Measurements from ENCODE around the gene DDX17. TPM values are rescaled to one million over a fixed set of nuclear protein-coding genes. Genes with fewer than 3 reads are reported as not detected.

DDX17 gene
- total RNA-seq, 8 experiments from 2014 or later, result 209 to 667 (median 286) TPM

DNA sequence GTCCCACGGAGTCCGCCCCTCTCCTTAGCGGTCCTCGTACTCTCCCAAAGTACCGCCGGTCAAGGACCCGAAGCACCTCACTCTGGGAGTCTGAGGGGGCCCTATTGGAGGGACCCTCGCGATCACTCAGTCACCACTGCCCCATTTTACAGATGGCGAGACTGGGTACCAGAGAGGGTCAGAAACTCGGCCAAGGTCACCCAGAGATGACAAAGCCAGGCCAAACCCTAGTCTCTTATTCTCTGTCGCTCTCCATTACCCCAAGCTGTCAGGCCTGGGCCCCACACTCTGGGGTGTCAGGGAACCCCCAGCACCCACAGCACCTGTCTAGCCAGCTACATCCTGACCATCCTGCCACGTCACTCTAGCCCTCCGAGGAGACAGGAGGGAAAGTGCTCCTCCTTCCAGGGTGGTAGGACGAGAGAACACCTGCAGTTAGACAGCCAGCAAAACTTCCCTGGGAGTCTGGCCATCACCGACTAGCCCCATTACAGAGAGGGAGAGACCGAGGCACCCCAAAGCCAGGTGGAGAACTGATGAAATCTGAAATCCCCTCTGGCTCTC, 49.8 kb downstream of the DDX17 start:
- no peak overlapping the region for H3K27ac ChIP-seq

DNA sequence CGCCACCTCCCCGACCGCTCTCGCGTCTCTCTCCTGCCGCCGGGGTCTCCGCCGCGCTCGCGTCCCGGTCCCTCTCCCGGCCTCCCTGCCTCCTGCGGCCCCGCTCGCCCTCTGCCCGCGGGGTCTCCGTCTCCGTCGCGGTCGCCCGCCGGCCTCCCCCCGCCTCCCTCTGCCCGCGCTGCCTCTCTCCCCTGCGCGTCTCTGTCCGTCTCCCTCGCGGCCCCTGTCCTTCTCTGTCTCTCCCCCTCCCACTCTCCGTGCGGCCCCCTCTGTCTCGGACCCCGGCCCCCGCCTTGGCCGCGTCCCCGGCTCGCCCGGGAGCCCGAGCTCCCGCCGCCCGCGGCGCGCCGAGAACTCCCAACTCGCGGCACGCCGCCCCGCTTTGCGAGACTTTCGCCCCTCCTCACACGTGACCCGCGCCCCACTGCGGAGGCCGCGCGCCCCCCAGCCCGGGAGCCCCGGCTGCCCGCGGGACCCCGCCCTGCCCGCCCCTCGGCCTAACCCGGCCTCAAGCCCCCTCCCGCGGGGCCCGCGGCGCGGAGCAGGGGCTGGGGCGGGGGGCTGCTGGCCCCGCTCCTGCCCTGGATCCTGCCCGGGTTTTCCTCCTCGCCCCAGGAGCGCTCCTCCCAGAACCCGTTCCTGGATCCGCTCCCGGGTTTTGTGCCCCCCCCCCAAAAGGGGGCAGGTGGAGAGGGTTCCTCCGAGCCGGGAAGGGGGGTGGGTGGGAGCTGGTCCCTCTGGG, 50.4 kb downstream of the DDX17 start:
- ATAC-seq (replicated peaks in 6 of 8), result peak in 7 of 8 experiments; percentile 31 to 69 (median 61)
- H3K4me1 ChIP-seq (replicated peaks in 1 of 2), result peaks cover 20 to 57% of the 10 kb centered on the region in 2 donors
- WGBS, 10 experiments, result no CpG with 5 or more reads among the region's 90 CpGs
- no peak overlapping the region for H3K27ac ChIP-seq
- in situ Hi-C loops (cut with MboI; ENCODE audit: low pct_unique_long_range_greater_than_20kb in 2 of 9, low sequenced_read_pairs in 9 of 9, unreplicated experiment in 9 of 9), result no loop called here
- H3K4me3 ChIP-seq, result peak overlapping the region; percentile 53 to 80 (median 57)

More for the DNA sequence above, 49.8 kb downstream of the DDX17 start:
- peak overlapping the region; percentile 53 to 80 (median 57) for H3K4me3 ChIP-seq
- in situ Hi-C loops (cut with MboI; ENCODE audit: low pct_unique_long_range_greater_than_20kb in 2 of 9, low sequenced_read_pairs in 9 of 9, unreplicated experiment in 9 of 9), result no loop called here
- 0 to 67% (median 30%) methylated on average over 1 to 3 of the region's 17 CpGs; no CpG with 5 or more reads in 4 of the 10 experiments for WGBS, 10 experiments
- H3K4me1 ChIP-seq (replicated peaks in 1 of 2), result peaks cover 20 to 50% of the 10 kb centered on the region in 2 donors
- no peak for ATAC-seq (replicated peaks in 6 of 8)

DNA sequence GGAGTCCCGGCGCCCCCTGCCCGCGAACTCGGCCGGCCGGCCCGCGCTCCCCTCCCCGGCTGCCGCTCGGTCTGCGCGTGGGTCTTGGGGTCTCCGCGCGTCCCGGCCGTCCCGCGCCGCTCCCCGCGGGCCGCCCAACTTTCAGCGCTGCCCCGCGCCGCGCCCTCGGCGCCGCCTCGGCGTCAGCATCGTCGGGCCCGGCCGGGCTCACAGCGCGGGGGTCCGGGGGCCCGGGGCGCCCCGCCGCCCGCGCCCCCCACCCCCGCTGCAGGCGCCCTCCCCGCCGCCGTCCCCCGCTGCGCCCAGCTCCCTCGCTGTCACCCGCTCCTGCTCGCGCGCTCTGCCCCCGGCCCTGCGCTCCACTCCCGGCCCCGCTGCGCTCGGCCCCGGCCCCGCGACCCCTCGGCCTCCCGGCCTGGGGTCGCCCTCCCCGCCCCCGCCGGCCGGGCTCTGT, 51.0 kb downstream of the DDX17 start, which contains the start of gene KCNJ4:
KCNJ4 (minus strand) TSS at position 124 of the 454 bp plus-strand sequence. CDS start 27,067 bp downstream, outside the sequence.
- peak within 1 kb of the TSS; percentile 53 to 80 (median 57) for H3K4me3 ChIP-seq
- no peak within 1 kb of the TSS for H3K27ac ChIP-seq
- WGBS, 10 experiments, result no CpG with 5 or more reads among the region's 76 CpGs
- H3K4me1 ChIP-seq (replicated peaks in 1 of 2), result peaks cover 23 to 58% of the 10 kb centered on the region in 2 donors
- ATAC-seq (replicated peaks in 6 of 8), result peak in 6 of 8 experiments; percentile 2 to 25 (median 14)
- in situ Hi-C loops (cut with MboI; ENCODE audit: low pct_unique_long_range_greater_than_20kb in 2 of 9, low sequenced_read_pairs in 9 of 9, unreplicated experiment in 9 of 9), result no loop called here

DNA sequence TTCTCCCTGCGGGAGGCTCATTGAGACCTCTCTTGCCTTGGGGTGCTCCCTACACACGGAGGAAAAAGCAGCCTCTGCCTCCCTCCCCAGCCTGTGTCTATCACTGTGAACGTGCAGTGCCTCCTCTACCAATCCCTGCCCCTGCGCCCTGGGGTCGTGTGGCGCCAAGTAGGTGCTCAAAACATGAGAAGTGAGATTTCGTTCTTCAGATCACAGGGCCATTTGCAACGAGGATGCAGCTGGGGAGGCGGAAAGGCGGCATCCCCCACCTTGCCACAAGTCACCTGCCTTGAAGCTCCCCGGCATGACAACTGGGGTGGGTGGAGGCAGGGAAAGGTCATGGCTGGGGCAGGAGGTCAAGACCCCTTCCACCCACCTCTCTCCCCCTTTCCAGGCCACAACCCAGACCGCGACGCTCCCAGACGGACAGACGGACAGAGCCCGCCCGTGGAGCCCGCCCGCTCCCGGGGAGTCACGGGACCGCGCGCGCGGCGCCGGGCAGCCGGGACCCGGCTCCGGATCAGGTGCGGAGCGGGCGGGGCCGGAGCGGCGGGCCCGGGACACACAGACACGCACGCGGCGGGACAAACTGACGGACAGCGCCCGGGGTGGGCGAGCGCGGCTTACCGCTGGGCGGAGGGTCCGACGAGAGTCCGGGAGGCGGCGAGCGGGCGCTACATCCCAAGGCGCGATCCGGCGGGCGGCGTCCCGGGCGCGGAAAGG, 51.6 kb downstream of the DDX17 start:
- in situ Hi-C loops (cut with MboI; ENCODE audit: low pct_unique_long_range_greater_than_20kb in 2 of 9, low sequenced_read_pairs in 9 of 9, unreplicated experiment in 9 of 9), result no loop called here
- ATAC-seq (replicated peaks in 6 of 8), result peak in 7 of 8 experiments; percentile 1 to 20 (median 10)
- Histone ChIP-seq H3K4me1 (replicated peaks in 1 of 2) (peaks cover 28 to 60% of the 10 kb centered on the region in 2 donors), H3K27ac (no peak overlapping the region), H3K4me3 (peak overlapping the region; percentile 53 to 80 (median 57))
- 21 to 60% methylated on average over 4 to 9 of the region's 67 CpGs; no CpG with 5 or more reads in 8 of the 10 experiments for WGBS, 10 experiments

DNA sequence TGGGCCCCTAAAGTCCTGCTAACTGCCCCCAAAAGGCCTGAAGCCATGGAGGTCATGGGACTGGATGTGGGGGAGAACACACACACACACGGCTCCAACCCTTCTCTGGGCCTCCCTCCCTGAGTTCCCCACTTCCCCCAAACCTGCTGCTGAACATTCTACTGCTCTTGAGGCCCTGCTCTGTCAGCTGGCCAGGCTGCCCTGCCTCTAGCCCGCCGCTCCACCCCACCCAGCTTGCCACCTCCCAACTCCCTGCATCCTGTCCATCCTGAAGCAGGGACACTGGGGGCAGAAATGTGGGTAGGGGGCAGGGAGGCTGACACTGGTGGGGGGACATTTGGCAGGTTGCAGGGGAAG, 52.1 kb downstream of the DDX17 start:
- peak in 1 of 8 experiments; percentile 2 for ATAC-seq (replicated peaks in 6 of 8)
- 20% methylated on average over 1 of the region's 3 CpGs; no CpG with 5 or more reads in 9 of the 10 experiments for WGBS, 10 experiments
- in situ Hi-C loops (cut with MboI; ENCODE audit: low pct_unique_long_range_greater_than_20kb in 2 of 9, low sequenced_read_pairs in 9 of 9, unreplicated experiment in 9 of 9), result no loop called here
- Histone ChIP-seq H3K27ac (no peak overlapping the region), H3K4me3 (peak overlapping the region in 3 of 5 donors; percentile 56 to 80 (median 66)), H3K4me1 (replicated peaks in 1 of 2) (peaks cover 29 to 62% of the 10 kb centered on the region in 2 donors)

DNA sequence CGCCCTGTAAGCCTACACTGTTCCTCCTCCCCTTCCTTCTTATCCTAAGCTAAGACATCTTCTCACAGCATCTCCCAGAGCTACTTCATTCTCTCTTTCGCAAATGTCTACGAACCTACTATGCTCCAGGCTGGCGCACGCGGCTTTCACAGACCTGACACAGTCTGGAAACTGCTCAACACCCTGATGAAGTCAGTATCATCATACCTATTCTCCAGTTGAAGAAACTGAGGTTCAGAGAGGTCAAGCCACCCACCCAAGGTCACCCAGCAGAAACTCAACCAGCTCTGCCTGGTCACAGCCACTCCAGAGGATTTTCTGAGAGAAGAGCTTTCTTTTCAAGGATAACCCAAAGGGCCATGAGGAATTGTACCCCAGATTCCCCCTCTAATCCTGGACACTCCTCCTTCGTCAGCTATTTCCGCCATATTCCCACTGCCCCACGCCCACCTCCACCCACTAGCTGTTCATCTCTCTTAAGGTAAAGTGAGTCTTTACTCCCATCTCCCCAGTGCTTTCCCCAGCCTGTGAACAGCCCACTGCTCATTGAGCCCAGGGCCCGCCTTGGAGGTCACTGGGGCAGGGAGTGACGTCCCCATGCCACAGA, 52.9 kb downstream of the DDX17 start:
- H3K27ac ChIP-seq, result no peak overlapping the region
- 65 to 100% (median 80%) methylated on average over 1 to 4 of the region's 11 CpGs; no CpG with 5 or more reads in 3 of the 10 experiments for WGBS, 10 experiments
- no peak for ATAC-seq (replicated peaks in 6 of 8)

DNA sequence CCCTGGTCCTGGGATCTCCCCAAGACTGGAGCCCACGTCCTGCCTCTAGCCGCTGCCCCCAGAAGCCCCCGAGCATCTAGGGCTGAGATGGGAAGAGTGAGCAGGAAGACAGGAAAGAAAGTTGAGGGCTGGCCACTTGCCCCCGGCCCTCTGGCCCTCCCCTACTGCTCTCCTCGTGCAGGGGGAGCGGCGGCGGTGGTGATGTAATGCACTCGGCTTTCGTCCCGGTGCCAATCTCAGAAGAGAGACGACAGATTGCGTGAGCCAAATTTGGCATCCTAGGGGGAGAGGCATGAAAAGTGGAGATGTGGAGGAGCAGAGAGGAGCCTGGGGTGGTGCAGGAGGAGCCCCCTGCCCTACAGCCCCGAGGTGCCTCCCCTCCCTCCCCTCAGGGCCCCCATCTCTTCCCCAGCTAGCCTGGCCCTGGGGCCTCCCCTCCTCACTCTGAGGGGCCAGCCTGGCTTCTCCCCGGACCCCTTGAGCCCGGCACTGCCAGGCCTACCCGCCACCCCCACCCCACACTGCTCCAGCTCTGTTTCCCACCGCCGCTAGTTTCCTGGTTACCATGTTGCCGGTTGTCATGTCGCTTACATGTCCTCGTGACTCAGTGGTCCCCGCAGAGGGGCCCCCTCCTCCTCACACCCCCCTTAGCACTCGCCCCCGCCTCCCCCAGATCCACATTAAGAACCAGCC, 53.6 kb downstream of the DDX17 start:
- Histone ChIP-seq H3K4me1 (replicated peaks in 1 of 2) (peaks cover 26 to 58% of the 10 kb centered on the region in 2 donors), H3K27ac (no peak overlapping the region), H3K4me3 (no peak overlapping the region)
- in situ Hi-C loops (cut with MboI; ENCODE audit: low pct_unique_long_range_greater_than_20kb in 2 of 9, low sequenced_read_pairs in 9 of 9, unreplicated experiment in 9 of 9), result no loop called here
- 35 to 100% methylated on average over 3 to 4 of the region's 25 CpGs; no CpG with 5 or more reads in 8 of the 10 experiments for WGBS, 10 experiments
- peak in 2 of 8 experiments; percentile 8 to 32 for ATAC-seq (replicated peaks in 6 of 8)

More for the DNA sequence above, 52.9 kb downstream of the DDX17 start:
- peaks cover 29 to 62% of the 10 kb centered on the region in 2 donors for H3K4me1 ChIP-seq (replicated peaks in 1 of 2)
- no peak overlapping the region for H3K4me3 ChIP-seq
- in situ Hi-C loops (cut with MboI; ENCODE audit: low pct_unique_long_range_greater_than_20kb in 2 of 9, low sequenced_read_pairs in 9 of 9, unreplicated experiment in 9 of 9), result no loop called here

DNA sequence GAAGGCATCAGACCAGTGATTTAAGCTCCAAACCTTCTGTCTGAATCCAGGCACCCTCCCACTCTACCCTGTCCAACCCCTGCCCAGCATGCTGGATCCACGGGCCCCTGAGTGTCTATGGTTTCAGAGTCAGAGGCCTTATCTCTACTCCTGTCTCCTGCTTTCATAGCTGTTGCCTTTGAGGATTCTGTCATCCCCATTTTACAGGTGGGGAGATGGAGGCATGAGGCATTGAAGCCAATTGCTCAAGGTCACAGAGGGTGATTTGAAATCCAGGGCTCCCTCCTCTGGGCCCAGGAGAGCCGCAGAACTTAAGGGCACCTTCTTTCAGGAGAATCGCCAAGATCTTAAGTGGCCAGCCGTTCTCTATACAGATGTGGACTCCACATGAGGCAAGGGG, 54.2 kb downstream of the DDX17 start:
- H3K27ac ChIP-seq, result no peak overlapping the region
- in situ Hi-C loops (cut with MboI; ENCODE audit: low pct_unique_long_range_greater_than_20kb in 2 of 9, low sequenced_read_pairs in 9 of 9, unreplicated experiment in 9 of 9), result no loop called here
- ATAC-seq (replicated peaks in 6 of 8), result no peak
- no peak overlapping the region for H3K4me3 ChIP-seq
- peaks cover 20 to 51% of the 10 kb centered on the region in 2 donors for H3K4me1 ChIP-seq (replicated peaks in 1 of 2)
- 17 to 83% (median 69%) methylated on average over 1 to 3 of the region's 4 CpGs; no CpG with 5 or more reads in 3 of the 10 experiments for WGBS, 10 experiments

DNA sequence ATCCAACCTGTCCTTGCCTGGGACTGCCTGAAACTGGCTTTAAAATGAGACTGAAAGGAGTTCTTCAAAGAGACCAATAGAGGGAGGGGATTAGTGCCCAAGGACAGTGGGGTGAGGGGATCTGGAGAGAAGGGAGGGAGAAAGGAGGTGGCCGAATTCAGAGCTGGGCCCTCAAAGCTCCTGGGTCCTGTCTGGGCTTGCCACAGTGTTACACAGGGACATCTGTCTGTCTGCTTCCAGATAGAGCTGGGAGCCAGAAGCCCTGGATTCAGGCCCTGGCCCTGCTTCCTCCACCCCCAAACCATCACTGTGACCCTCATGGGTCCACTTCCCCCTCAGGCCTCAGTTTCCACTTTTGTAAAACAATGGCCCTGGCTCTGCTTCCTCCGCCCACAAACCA, 54.7 kb downstream of the DDX17 start:
- Histone ChIP-seq H3K4me1 (replicated peaks in 1 of 2) (peaks cover 19 to 47% of the 10 kb centered on the region in 2 donors), H3K4me3 (no peak overlapping the region), H3K27ac (no peak overlapping the region)
- 67 to 100% (median 80%) methylated on average over 1 to 2 of the region's 2 CpGs; no CpG with 5 or more reads in 3 of the 10 experiments for WGBS, 10 experiments
- no peak for ATAC-seq (replicated peaks in 6 of 8)
- in situ Hi-C loops (cut with MboI; ENCODE audit: low pct_unique_long_range_greater_than_20kb in 2 of 9, low sequenced_read_pairs in 9 of 9, unreplicated experiment in 9 of 9), result no loop called here

DNA sequence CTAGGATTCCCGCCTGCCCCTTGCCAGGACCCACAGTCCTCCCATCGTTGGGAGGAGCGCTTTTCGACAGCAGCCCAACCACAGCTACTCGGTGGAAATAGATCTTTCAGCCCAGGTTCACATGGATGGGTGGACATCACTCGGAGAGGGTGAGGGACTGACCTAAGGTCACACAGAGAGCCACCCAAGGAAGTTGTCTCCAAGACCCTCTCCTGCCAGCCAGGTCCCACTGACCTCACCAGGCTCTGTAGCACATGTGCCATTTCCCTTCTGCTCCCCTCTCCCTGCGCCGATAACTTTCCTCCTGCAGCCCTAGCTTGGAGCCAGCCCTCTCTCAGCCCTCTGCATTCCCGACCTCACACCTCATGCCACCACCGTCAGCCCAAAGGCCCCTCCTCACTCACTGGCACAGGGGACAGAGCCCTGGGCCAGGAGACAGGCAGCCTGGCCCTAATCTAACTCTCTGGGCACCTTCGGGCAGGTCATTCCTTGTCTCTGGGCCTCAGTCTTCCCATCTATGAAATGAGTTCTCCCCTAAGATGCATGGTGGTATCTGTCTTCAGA, 55.8 kb downstream of the DDX17 start:
- peak in 1 of 8 experiments; percentile 0 for ATAC-seq (replicated peaks in 6 of 8)
- no peak overlapping the region for H3K27ac ChIP-seq
- H3K4me1 ChIP-seq (replicated peaks in 1 of 2), result peaks cover 15 to 48% of the 10 kb centered on the region in 2 donors
- in situ Hi-C loops (cut with MboI; ENCODE audit: low pct_unique_long_range_greater_than_20kb in 2 of 9, low sequenced_read_pairs in 9 of 9, unreplicated experiment in 9 of 9), result no loop called here
- H3K4me3 ChIP-seq, result no peak overlapping the region
- 32 to 100% (median 45%) methylated on average over 1 to 7 of the region's 11 CpGs; no CpG with 5 or more reads in 3 of the 10 experiments for WGBS, 10 experiments

DNA sequence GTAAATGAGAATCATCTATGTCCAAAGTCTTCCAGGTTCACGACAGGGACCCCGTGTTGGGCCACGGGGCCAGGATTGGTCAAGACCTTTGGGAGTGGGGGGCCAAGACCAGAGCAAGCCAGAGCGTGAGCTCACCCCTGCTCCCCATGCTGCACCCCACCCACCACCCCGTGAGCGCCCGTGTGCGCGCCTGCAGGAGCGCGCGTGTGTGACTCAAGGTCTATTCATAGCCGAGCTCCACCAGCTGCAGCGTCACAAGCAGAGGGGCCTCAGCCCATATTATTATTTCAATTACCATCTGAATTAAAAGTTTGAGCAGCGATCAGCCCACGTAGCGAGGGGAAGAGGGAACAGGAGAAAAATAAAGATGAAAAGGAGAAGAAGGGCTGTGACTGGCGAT, 56.3 kb downstream of the DDX17 start:
- 0 to 70% (median 40%) methylated on average over 1 to 14 of the region's 18 CpGs; no CpG with 5 or more reads in 3 of the 10 experiments for WGBS, 10 experiments
- Histone ChIP-seq H3K27ac (no peak overlapping the region), H3K4me3 (no peak overlapping the region), H3K4me1 (replicated peaks in 1 of 2) (peaks cover 15 to 48% of the 10 kb centered on the region in 2 donors)
- ATAC-seq (replicated peaks in 6 of 8), result peak in 6 of 8 experiments; percentile 36 to 63 (median 57)
- in situ Hi-C loops (cut with MboI; ENCODE audit: low pct_unique_long_range_greater_than_20kb in 2 of 9, low sequenced_read_pairs in 9 of 9, unreplicated experiment in 9 of 9), result no loop called here
